Stimulated activated naive CD8-positive, alpha-beta T cell treated with anti-CD3 and anti-CD28 coated beads, Interleukin-15, Interleukin-2, amounts not matched to agents 100 U/mL and 50 U/mL, for 24 hours (primary cell): ENCODE measurements around the gene MRPS15.
A peak's percentile ranks its signal among the peaks of the same experiment; 100 is the strongest.
"Not testable (repeated sequence)": the region's sequence is repeated elsewhere in the genome, so short reads cannot be mapped to it uniquely, and the experiment has no call there.

Experiments
- ATAC-seq: fragments of 150-1000 bp; cut with Tn5 transposase; one replicate; pipeline ENCODE4 v1.10.0; 2021
- DNase-seq: peaks from one replicate; pipeline ENCODE4 v3.0.0; 2021

Gene MRPS15

GRCh38 chr1:36482724-36483388 lies 18.7 kb upstream of the MRPS15 start, which contains the start of gene CSF3R:
Gene CSF3R (minus strand): TSS chr1:36482913. CDS start chr1:36479496, 3,417 bp downstream.
- ATAC-seq (no peak), DNase-seq (no peak)

- ATAC-seq: no peak
Measured at GRCh38 chr1:36481771-36482723, 17.9 kb upstream of the MRPS15 start.

GRCh38 chr1:36481091-36481490 lies 16.9 kb upstream of the MRPS15 start:
- DNase-seq (no peak), ATAC-seq (no peak)

More at GRCh38 chr1:36481771-36482723, 17.9 kb upstream of the MRPS15 start:
- DNase-seq: no peak

GRCh38 chr1:36480161-36480560 lies 16.0 kb upstream of the MRPS15 start:
- ATAC-seq (no peak), DNase-seq (no peak)

GRCh38 chr1:36479505-36480051 lies 15.4 kb upstream of the MRPS15 start:
- DNase-seq (no peak), ATAC-seq (no peak)

GRCh38 chr1:36477615-36478014 lies 13.4 kb upstream of the MRPS15 start:
- not testable (repeated sequence) for DNase-seq, ATAC-seq

GRCh38 chr1:36476945-36477344 lies 12.8 kb upstream of the MRPS15 start:
- no peak for DNase-seq
- no peak for ATAC-seq

GRCh38 chr1:36475910-36476604 lies 11.9 kb upstream of the MRPS15 start:
- ATAC-seq (no peak), DNase-seq (no peak)

GRCh38 chr1:36475341-36475740 lies 11.2 kb upstream of the MRPS15 start:
- DNase-seq: no peak
- no peak for ATAC-seq

GRCh38 chr1:36472656-36473055 lies 8.5 kb upstream of the MRPS15 start:
- DNase-seq: no peak
- no peak for ATAC-seq

GRCh38 chr1:36471830-36472641 lies 7.9 kb upstream of the MRPS15 start:
- DNase-seq: no peak
- ATAC-seq: no peak

- ATAC-seq (no peak), DNase-seq (no peak)
Measured at GRCh38 chr1:36469163-36469562, 5.0 kb upstream of the MRPS15 start.

GRCh38 chr1:36467700-36468455 lies 3.7 kb upstream of the MRPS15 start:
- ATAC-seq (no peak), DNase-seq (no peak)

GRCh38 chr1:36467027-36467410 lies 2.8 kb upstream of the MRPS15 start:
- ATAC-seq: no peak

GRCh38 chr1:36466370-36467026 lies 2.3 kb upstream of the MRPS15 start:
- no peak for ATAC-seq
- no peak for DNase-seq

More at GRCh38 chr1:36467027-36467410, 2.8 kb upstream of the MRPS15 start:
- DNase-seq: no peak

- no peak for DNase-seq
- ATAC-seq: no peak
Measured at GRCh38 chr1:36465731-36466369, 1.7 kb upstream of the MRPS15 start.

- ATAC-seq: peak; percentile 41
- no peak for DNase-seq
Measured at GRCh38 chr1:36464605-36465393, 615 bp upstream of the MRPS15 start.

- DNase-seq (no peak), ATAC-seq (no peak)
Measured at GRCh38 chr1:36463463-36463802, 751 bp downstream of the MRPS15 start.

- ATAC-seq: peak; percentile 92
Measured at GRCh38 chr1:36458910-36459309, 5.3 kb downstream of the MRPS15 start.

More at GRCh38 chr1:36458910-36459309, 5.3 kb downstream of the MRPS15 start:
- peak; percentile 60 for DNase-seq
